HFFc6 (cell line): Measurements from ENCODE around the gene KRTAP20-2. TPM values are rescaled to one million over a fixed set of nuclear protein-coding genes. Genes with fewer than 3 reads are reported as not detected.

Experiments
- DNase-seq: peaks from one replicate; pipeline ENCODE4 v3.0.0-alpha.2; 2018
- H3K27ac Mint-ChIP-seq: 2 replicates; pipeline ENCODE4 v1.8.0; 2020; ENCODE audit warnings: mild to moderate bottlenecking, mixed read lengths
- H3K27me3 Mint-ChIP-seq: 2 replicates; pipeline ENCODE4 v1.8.0; 2021; ENCODE audit warnings: mild to moderate bottlenecking, moderate library complexity, mixed read lengths; ENCODE audit not compliant: insufficient read depth
- H3K36me3 Mint-ChIP-seq: 2 replicates; pipeline ENCODE4 v1.8.0; 2021; ENCODE audit warnings: low read depth, mixed read lengths
- H3K4me1 Mint-ChIP-seq: 2 replicates; pipeline ENCODE4 v1.8.0; 2020; ENCODE audit warnings: low read depth, mixed read lengths
- H3K4me3 Mint-ChIP-seq: 2 replicates; pipeline ENCODE4 v1.8.0; 2020; ENCODE audit warnings: mild to moderate bottlenecking, moderate library complexity, mixed read lengths
- H3K9me3 Mint-ChIP-seq: 2 replicates; pipeline ENCODE4 v1.8.0; 2020; ENCODE audit warnings: mild to moderate bottlenecking, mixed read lengths
- long read RNA-seq: library from polyadenylated mRNA; unstranded; transcript quantifications from one replicate; pipeline ENCODE4 v2.0.0, GENCODE V29; 2019
- total RNA-seq, 6 experiments: library from RNA; stranded (reverse); fragmentation: NEBNext Ultra II Directional; extraction: Animal tissue kit (Norgen Biotek cat#: 25700); gene quantifications; 2 replicates in 1 of 6; 3 replicates in 5 of 6; pipeline ENCODE4 v1.2.3, GENCODE V29; 2021
- TF ChIP-seq, protein P1 (sequence below): fragments of 200-600 bp; sonication (generic); IDR thresholded peaks from 2 replicates; pipeline ENCODE4 v1.5.0; 2021; ENCODE audit warnings: antibody characterized with exemption, mild to moderate bottlenecking

The KRTAP20-2 gene
- total RNA-seq: not detected
- long read RNA-seq: 0 reads

DNA sequence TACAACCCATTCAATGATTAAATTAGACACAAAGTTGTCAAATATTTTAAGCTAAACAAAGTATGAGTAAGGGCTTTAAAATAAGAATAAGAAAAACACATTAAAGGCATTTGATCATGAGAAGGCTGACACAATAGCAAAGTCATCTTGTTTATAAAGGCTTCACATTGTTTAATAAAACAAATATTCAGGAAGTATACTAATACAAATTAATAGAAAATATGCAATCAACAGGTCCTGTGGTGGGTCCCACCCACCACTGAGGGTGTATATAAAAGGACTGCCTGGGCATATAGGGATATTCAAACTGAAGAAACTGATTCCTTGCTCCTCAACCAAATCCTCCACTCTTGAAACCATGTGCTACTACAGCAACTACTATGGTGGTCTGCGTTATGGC lies at the start of gene KRTAP20-2:
Gene KRTAP20-2, plus strand, starts transcription at position 301 of the 400 bp plus-strand sequence. Its CDS starts 58 bp downstream, at position 359.
- TF ChIP-seq, protein P1, sequence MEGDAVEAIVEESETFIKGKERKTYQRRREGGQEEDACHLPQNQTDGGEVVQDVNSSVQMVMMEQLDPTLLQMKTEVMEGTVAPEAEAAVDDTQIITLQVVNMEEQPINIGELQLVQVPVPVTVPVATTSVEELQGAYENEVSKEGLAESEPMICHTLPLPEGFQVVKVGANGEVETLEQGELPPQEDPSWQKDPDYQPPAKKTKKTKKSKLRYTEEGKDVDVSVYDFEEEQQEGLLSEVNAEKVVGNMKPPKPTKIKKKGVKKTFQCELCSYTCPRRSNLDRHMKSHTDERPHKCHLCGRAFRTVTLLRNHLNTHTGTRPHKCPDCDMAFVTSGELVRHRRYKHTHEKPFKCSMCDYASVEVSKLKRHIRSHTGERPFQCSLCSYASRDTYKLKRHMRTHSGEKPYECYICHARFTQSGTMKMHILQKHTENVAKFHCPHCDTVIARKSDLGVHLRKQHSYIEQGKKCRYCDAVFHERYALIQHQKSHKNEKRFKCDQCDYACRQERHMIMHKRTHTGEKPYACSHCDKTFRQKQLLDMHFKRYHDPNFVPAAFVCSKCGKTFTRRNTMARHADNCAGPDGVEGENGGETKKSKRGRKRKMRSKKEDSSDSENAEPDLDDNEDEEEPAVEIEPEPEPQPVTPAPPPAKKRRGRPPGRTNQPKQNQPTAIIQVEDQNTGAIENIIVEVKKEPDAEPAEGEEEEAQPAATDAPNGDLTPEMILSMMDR: no peak
- no peaks in the 10 kb centered on the region for H3K4me1 Mint-ChIP-seq
- peaks cover 8% of the 10 kb centered on the region; the same call in 1 of the 2 replicates for H3K36me3 Mint-ChIP-seq
- no peak within 1 kb of the TSS for H3K27ac Mint-ChIP-seq
- no peak within 1 kb of the TSS for H3K4me3 Mint-ChIP-seq
- peaks cover 61% of the 10 kb centered on the region for H3K9me3 Mint-ChIP-seq
- no peak for DNase-seq
- H3K27me3 Mint-ChIP-seq: peaks cover 1% of the 10 kb centered on the region; the same call in 1 of the 2 replicates

DNA sequence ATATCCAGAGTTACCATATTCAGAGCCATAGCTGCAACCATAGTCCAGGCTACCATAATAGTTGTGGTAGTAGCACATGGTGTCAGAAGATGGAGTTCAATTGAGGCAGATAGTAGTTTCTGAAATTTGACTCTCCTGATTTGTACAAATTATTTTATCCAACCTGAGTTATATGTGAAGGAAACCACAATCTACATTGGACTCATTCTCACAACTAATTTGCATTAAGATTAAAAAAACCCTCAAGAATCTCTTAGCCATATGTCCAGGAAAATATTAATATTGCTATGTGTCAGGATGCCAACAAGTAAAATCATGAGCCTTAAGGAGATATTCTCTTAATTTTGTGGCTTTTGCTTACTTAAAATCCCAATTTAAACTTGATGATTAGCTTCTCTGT lies 44.7 kb upstream of the KRTAP20-2 start, which contains the start of gene KRTAP22-2:
Gene KRTAP22-2, minus strand, starts transcription at position 101 of the 400 bp plus-strand sequence.
- DNase-seq: no peak
- Mint-ChIP-seq H3K27me3 (no peaks in the 10 kb centered on the region), H3K9me3 (peaks cover 35% of the 10 kb centered on the region), H3K4me3 (no peak within 1 kb of the TSS), H3K36me3 (no peaks in the 10 kb centered on the region; the same call in 1 of the 2 replicates), H3K27ac (no peak within 1 kb of the TSS), H3K4me1 (no peaks in the 10 kb centered on the region)
- TF ChIP-seq, protein P1: no peak

DNA sequence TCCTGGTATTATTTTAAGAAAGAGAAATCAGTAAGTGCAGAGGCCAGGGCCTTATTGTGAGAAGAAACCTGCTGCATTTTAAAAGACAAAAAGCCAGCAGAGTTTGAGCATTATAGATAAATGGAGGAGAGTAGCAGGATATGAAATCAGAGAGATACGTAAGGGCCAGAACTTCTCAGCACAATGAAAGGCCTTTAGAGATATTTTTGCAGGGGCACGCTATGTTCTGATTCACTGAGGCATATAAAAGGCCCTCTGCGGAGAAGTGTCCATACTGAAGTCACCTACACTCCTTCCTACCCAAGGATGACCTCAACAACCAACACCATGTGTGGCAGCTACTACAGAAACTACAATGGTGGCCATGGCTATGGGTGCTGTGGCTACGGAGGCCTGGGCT lies 42.9 kb upstream of the KRTAP20-2 start, which contains the start of gene KRTAP6-3:
Gene KRTAP6-3, plus strand, starts transcription at position 301 of the 400 bp plus-strand sequence. Its CDS starts 6 bp downstream, at position 307.
- TF ChIP-seq, protein P1: no peak
- Mint-ChIP-seq H3K36me3 (no peaks in the 10 kb centered on the region; the same call in 1 of the 2 replicates), H3K4me3 (no peak within 1 kb of the TSS), H3K9me3 (peaks cover 43% of the 10 kb centered on the region), H3K4me1 (no peaks in the 10 kb centered on the region), H3K27me3 (no peaks in the 10 kb centered on the region; the same call in 1 of the 2 replicates), H3K27ac (no peak within 1 kb of the TSS)
- DNase-seq: no peak

DNA sequence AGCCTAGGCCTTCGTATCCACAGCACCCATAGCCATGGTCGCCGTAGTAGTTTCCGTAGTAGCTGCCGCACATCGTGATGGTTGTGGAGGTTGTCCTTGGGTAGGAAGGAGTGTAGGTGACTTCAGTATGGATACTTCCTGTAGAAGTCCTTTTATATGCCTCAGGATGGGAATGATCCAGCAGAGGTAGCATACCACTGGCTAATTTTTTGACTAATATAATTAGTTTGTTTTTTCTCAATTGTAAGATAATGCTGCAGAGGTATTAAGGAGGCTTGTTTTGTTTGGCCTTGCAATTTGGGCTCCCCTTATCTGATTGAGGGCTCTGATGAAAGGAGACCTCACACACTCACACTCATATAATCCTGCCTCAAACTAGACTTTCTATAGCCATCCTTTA lies 36.2 kb upstream of the KRTAP20-2 start, which contains the start of gene KRTAP6-2:
Gene KRTAP6-2, minus strand, starts transcription at position 101 of the 400 bp plus-strand sequence. Its CDS starts 28 bp downstream, at position 73.
- peaks cover 52% of the 10 kb centered on the region for H3K9me3 Mint-ChIP-seq
- TF ChIP-seq, protein P1: no peak
- no peak for DNase-seq
- no peak within 1 kb of the TSS for H3K27ac Mint-ChIP-seq
- no peaks in the 10 kb centered on the region; the same call in 1 of the 2 replicates for H3K27me3 Mint-ChIP-seq
- no peak within 1 kb of the TSS for H3K4me3 Mint-ChIP-seq
- no peaks in the 10 kb centered on the region for H3K4me1 Mint-ChIP-seq
- H3K36me3 Mint-ChIP-seq: no peaks in the 10 kb centered on the region

DNA sequence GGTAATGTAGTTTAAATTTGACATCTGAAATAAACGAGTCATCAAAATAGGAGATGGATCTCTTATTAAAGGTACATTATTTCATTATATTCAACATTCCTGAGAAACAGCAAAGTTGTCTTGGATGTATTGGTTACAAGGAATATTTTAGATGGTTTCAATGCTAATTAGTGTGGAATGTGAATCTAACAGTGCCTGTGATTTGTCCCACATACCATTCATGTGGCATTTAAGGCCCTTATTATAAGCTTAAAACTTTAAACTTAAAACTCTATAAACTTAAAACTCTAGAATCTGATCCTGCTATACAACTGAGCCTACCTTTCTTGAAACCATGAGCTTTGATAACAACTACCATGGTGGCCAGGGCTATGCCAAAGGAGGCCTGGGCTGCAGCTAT lies 34.2 kb upstream of the KRTAP20-2 start, which contains the start of gene KRTAP22-1:
Gene KRTAP22-1, plus strand, starts transcription at position 301 of the 400 bp plus-strand sequence.
- no peak within 1 kb of the TSS for H3K27ac Mint-ChIP-seq
- H3K27me3 Mint-ChIP-seq: no peaks in the 10 kb centered on the region; the same call in 1 of the 2 replicates
- H3K9me3 Mint-ChIP-seq: peaks cover 50% of the 10 kb centered on the region
- TF ChIP-seq, protein P1: no peak
- no peaks in the 10 kb centered on the region for H3K4me1 Mint-ChIP-seq
- no peak within 1 kb of the TSS for H3K4me3 Mint-ChIP-seq
- no peaks in the 10 kb centered on the region for H3K36me3 Mint-ChIP-seq
- DNase-seq: no peak
